ENCODE results near the gene CNTNAP1.
A peak's percentile ranks its signal among the peaks of the same experiment; 100 is the strongest.

Gene CNTNAP1

GRCh38 chr17:42670789-42671657 lies 11.3 kb upstream of the CNTNAP1 start:
- DNase-seq: no peak

- DNase-seq: no peak
Measured at GRCh38 chr17:42672038-42672437, 10.3 kb upstream of the CNTNAP1 start.

- DNase-seq: no peak
Measured at GRCh38 chr17:42673266-42673884, 9.0 kb upstream of the CNTNAP1 start.

DNA sequence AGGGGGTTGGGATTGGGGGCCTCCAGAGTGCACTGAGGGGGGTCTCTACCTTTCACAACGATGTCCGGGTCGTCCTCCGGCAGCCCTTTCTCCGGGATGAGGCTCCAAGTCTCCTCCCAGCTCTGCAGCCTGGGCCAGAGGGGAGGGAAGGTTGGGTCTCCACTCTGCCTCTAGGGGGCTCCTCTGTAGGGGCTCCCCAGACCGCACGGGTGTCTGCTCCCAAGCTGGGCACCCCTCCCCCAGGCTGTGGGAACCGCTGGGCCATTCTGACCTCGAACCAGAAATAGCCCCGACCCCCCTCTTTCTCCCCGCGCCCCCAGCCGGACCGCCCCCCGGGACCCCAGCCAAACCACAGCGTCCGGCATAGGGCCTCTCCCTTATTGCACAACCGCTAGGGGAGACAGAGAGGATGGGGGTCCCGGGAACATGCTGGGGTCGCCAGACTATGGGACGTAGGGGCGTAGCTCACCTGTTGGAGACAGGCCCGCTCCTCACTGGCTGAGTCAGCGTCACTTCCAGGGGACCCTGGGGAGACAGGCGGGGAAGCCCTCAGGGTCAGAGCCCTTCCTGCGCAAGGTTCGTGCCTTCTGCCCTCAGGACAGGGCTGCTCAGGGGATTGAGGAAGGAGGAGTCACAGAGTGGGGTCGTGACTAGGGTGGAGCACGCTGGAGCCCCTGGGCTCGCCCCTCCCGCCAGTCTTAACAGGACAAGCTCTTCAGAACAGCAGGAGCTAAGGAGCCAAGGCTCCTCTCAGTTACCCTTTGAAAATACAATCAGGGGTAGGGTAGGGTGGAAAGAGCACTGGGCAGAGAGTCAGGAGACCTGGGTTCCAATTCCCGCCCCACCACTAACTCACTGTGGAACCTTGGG lies 8.2 kb upstream of the CNTNAP1 start:
- DNase-seq: peak in 1 of 14 donors; percentile 26

DNA sequence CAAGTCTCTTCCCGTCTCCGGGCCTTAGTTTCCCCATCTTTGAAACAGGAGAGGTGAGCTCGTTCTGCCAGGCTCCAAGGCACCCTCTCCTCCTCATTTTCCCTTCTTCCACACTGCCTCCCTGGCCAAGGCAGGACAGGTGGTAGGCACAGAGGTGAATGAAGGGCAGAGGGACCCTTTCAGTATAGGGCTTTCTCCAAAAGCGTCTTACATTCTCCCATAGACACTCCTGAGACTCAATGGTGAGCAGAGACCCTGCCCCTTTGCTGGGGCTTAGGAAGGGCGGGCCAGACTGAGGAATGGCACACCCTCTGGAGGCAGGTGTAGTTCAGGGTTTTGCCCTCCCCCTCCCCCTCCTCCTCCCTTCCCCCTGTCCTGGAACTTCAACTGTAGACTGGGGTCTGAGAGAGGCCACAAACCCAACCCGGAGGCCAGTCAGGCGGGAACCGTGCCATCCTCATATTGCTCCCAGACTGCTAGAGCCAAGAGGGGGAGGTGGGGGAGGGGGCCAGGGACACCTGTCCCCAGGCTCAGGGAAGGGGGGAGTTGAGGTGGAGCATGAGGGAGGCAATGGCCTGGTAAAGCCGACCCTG lies 7.5 kb upstream of the CNTNAP1 start:
- DNase-seq: peak in 1 of 14 donors; percentile 24

- peak in 1 of 14 donors; percentile 27 for DNase-seq
Measured at GRCh38 chr17:42675348-42675964, 6.9 kb upstream of the CNTNAP1 start.

GRCh38 chr17:42675965-42676423 lies 6.3 kb upstream of the CNTNAP1 start:
- peak in 6 of 14 donors; percentile 27 to 68 (median 43) for DNase-seq

- peak in 1 of 14 donors; percentile 92 for DNase-seq
Measured at GRCh38 chr17:42676424-42677011, 5.8 kb upstream of the CNTNAP1 start, which contains the start of gene PLEKHH3. TSS of gene PLEKHH3 (minus strand) at chr17:42676994. CDS start at chr17:42676563, 431 bp downstream.

DNA sequence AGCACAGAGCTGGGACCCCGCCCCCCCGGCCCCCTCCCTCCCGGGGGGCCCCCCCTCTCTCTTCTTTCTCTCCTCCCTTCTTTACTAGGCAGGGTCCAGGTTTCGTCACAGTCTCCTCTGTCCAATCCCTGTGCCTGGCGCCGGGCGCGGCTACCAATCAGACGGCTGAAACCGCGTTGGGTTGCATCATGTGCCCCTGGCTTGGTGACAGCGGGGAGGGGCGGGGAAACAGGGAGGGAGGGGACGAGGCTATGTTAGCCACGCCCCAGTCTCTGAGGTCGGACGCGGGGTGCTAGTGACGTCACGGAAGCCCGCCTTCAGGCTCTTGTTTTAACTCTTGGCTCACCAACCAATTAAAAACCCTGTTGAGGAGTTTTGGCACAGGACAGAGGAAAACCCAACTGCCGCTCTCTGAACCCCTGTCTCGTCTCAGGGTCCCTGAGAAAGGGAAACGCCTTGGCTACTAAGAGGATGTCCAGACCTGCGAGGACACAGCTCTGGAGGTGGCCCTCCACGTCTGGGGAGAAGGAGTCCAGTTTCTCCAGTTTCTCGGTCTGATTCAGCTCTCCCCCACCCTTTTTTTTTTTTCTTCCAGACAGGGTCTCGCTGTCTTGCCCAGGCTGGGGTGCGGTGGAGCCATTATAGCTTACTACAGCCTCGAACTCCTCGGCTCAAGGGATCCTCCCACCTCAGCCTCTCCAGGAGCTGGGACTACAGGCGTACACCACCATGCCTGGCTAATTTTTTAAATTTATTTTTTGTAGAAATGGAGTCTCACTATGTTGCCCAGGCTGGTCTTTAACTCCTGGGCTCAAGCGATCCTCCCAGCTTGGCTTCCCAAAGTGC lies 5.1 kb upstream of the CNTNAP1 start:
- peak; percentile 96 to 100 (median 100) for DNase-seq

DNA sequence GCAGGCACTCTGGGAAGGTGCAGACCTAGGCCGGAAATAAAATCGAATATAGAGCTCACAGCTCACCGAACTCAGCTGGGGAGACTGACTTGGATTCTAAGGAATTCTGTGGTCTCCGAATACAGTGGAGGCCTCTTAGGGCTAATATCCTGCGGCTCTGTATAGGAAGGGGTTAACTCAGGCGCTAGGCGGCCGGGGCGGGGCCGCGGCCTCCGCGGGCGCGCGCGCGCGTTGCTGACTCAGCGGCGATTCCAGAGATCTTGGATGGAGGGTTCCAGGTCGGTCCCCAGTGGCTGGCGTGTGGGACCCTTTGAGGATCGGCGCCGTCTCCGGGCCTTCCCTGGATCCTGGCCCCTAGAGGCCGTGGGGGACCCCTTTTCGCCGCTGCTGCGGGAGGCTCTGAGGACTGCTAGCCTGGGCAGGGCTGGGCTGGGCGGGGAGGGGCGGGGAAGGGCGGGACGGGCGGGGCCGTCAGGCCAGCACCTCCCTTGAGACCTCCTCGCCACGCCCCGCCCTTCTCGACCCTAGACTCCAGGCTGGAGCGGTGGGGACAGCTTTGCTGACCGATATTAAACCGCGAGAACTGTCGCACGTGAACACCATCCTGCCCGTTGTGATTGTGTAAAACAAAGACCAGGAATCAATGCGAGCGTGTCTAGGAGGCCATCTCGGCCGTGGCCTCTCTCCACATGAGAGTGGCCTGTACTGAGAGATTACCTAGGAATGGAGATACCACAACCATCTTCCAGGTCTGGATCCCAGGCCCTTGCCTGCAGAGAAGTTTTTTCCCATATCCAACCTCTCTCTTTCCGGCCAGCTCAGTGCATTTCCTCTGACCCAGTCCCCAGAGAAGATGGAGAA lies 4.2 kb upstream of the CNTNAP1 start:
- DNase-seq: peak in 13 of 14 donors; percentile 26 to 94 (median 90)

- peak in 6 of 14 donors; percentile 18 to 58 (median 48) for DNase-seq
Measured at GRCh38 chr17:42678951-42679491, 3.3 kb upstream of the CNTNAP1 start.

DNA sequence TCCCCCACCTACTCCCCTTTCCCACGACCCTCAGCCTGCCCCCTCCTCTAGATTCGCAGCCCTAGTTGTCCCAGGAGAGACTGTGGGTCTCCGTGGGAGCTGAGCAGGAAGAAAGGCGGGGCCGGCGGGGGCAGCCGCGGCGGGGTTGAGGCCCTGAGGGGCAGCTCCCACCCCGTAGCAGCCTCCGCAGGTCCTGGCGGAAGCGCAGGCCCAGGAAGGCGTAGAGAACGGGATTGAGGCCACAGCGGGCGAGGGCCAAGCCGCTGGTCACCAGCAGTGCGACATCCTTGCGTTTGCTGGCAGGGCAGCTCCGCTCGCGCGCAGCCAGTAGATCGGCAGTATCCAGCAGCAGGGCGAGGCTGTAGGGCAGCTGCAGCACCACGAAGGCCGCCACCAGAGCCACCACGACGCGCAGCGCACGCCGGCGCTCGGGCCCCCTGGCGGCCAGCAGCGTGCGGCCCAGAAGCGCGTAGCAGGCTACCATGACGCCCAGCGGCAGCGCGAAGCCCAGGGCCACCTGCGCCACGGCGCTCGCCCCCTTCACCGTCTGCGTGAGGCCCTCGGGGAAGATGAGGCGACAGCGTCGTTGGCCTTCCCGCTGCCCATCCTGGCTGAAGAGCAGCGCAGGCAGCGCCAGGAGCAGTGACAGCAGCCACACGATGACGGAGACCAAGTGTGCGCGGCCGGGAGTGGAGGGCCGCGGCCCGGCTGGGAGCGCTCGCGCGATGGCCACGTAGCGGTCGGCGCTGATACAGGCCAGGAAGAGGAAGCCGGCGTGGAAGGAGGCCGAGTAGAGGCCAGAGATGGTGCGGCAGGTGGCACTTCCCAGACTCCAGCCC lies 2.6 kb upstream of the CNTNAP1 start:
- peak in 12 of 14 donors; percentile 22 to 82 (median 54) for DNase-seq

- peak in 2 of 14 donors; percentile 50 to 52 for DNase-seq
Measured at GRCh38 chr17:42680331-42680808, 2.0 kb upstream of the CNTNAP1 start.

DNA sequence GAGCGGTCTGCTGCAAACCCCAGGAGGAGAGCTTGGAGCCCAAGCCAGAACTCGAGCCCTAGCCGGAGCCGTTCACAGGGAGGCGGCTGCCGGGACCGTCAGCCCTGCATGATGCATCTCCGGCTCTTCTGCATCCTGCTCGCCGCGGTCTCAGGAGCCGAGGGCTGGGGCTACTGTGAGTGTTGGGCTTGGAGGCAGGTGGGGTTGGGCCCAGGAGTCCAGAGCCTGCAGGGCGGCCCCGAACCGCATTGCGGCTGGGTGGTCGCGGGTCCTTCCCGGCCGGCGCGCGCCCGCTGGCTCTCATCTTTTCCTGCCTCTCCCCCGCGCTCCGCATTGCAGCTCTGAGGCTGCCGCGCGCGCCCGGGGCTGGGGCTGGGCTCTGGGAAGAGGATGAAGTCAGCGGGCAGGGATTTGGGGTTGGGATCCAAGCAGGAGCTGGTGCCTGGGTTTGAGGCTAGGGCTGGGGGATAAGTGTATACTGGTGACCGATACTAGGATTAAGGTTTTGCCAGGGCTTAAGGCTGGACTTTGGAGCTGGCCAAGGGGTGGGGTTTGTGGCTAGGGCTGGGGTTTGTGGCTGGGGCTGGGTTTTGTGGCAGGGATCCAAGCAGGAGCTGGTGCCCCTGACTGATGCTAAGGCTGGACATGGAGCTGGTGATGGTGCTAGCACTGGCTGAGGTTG lies 532 bp downstream of the CNTNAP1 start:
- DNase-seq: peak in 6 of 14 donors; percentile 38 to 83 (median 48)

DNA sequence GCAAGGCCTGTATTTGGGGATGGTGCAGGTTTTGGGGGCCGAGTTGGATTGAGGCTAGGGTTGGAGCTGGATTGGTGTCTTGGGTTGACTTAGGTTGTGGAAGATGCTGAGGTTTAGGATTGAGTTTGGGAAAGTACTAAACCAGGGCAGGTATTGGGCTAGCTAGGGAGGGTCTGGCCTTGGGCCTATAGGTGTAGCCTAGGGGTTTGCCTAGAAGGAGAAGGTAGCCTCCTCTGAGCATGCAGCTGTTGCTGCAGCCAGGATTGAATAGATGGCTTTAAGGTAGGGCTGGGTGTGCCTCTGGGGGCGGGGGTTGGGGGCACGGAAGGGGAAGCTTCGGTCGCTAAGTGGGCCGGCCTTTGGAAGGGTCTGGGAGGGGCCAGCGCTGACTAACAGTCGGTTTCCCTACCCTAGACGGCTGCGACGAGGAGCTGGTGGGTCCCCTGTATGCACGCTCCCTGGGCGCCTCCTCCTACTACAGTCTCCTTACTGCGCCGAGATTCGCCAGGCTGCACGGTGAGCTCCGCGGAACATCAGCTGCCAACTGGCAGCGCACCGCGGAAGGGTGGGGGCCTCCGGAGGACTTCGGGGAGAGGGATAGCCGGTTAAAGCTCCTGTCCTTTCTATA lies 1.2 kb downstream of the CNTNAP1 start:
- DNase-seq: peak in 3 of 14 donors; percentile 40 to 72 (median 53)

GRCh38 chr17:42684929-42685556 lies 2.7 kb downstream of the CNTNAP1 start:
- no peak for DNase-seq
